ENCODE data around the gene INTS1.

The INTS1 gene

GRCh38 chr7:1503816-1504775, at the start of gene INTS1:
Gene INTS1 (minus strand): TSS chr7:1504389. CDS start chr7:1503960, 429 bp downstream.
- DNase-seq: peak; percentile 89 to 91

GRCh38 chr7:1553512-1554210, 49.5 kb upstream of the INTS1 start:
- DNase-seq: no peak

GRCh38 chr7:1552200-1552599, 48.0 kb upstream of the INTS1 start:
- no peak for DNase-seq

- DNase-seq: no peak
Measured at GRCh38 chr7:1550846-1551155, 46.6 kb upstream of the INTS1 start.

- no peak for DNase-seq
Measured at GRCh38 chr7:1550005-1550845, 46.0 kb upstream of the INTS1 start.

- no peak for DNase-seq
Measured at GRCh38 chr7:1549357-1550004, 45.3 kb upstream of the INTS1 start.

- no peak for DNase-seq
Measured at GRCh38 chr7:1548944-1549343, 44.8 kb upstream of the INTS1 start.

GRCh38 chr7:1548438-1548831, 44.2 kb upstream of the INTS1 start:
- DNase-seq: no peak

- no peak for DNase-seq
Measured at GRCh38 chr7:1547777-1548437, 43.7 kb upstream of the INTS1 start.

GRCh38 chr7:1546909-1547776, 43.0 kb upstream of the INTS1 start:
- DNase-seq: no peak

GRCh38 chr7:1546274-1546908, 42.2 kb upstream of the INTS1 start:
- DNase-seq: no peak

GRCh38 chr7:1545417-1546246, 41.4 kb upstream of the INTS1 start:
- no peak for DNase-seq

GRCh38 chr7:1544896-1545416, 40.8 kb upstream of the INTS1 start:
- DNase-seq: no peak

GRCh38 chr7:1544178-1544895, 40.1 kb upstream of the INTS1 start:
- DNase-seq: no peak

- no peak for DNase-seq
Measured at GRCh38 chr7:1543826-1544177, 39.6 kb upstream of the INTS1 start.

GRCh38 chr7:1542841-1543747, 38.9 kb upstream of the INTS1 start:
- no peak for DNase-seq

- DNase-seq: no peak
Measured at GRCh38 chr7:1542329-1542728, 38.1 kb upstream of the INTS1 start.

All from CD4-positive, alpha-beta T cell treated with Interleukin-4 for 1 hour (primary cell).